B cell (primary cell): ENCODE results near the gene AMTN.

Experiments
- CTCF ChIP-seq: fragments of 200-600 bp; IDR thresholded peaks from one replicate; pipeline ENCODE4 v1.8.0; 2022; ENCODE audit warnings: antibody characterized with exemption, mild to moderate bottlenecking
- EZH2 ChIP-seq: IDR thresholded peaks from 2 replicates; pipeline ENCODE4 v1.6.1; 2012; ENCODE audit warnings: borderline replicate concordance, low read depth, mild to moderate bottlenecking, moderate library complexity, low read length; ENCODE audit not compliant: insufficient read depth, poor library complexity, severe bottlenecking

DNA sequence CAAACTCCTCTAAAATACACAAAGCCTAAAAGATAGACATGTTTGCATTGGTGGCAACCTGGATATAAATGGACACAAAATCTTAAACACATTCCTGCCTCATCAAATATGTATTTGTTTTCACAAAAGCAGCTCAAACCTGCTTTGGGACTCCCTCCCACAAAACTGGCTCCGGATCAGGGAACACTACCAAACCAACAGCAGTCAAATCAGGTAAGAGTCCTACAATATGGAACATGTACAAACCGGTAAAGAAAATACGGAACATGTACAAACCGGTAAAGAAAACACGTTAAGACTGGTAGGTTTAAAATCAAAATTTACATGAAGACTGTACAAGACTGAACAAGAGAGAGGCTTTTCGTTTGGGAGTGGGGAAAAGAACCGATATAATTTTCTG, 4.3 kb downstream of the AMTN start:
- TF ChIP-seq CTCF (no peak), EZH2 (no peak)
